Stomach (tissue), 9 donors: ENCODE measurements around the gene JUNB. TPM values are rescaled to one million over a fixed set of nuclear protein-coding genes. Genes with fewer than 3 reads are reported as not detected.

ENCODE experiments used
- DNase-seq, 2 donors: peaks; one replicate each; pipeline versions ENCODE4 v3.0.0 to v3.0.0-alpha.2; 2013 to 2019
- H3K27ac ChIP-seq, 5 donors: fragments of 200-600 bp in 4 of 5; sonication (generic) in 4 of 5; one replicate each; pipeline ENCODE4 v1.5.1; 2013 to 2019; ENCODE audit warnings: mild to moderate bottlenecking in 1 of 5, moderate library complexity in 1 of 5
- H3K27me3 ChIP-seq, 3 donors: fragments of 200-600 bp; sonication (generic); one replicate each; pipeline ENCODE4 v1.5.1; 2017 to 2019; ENCODE audit warnings: mixed run types in 1 of 3
- H3K36me3 ChIP-seq, 4 donors: fragments of 200-600 bp; sonication (generic); 1 replicate in 3 of 4; 2 replicates in 1 of 4; pipeline ENCODE4 v1.5.1; 2016 to 2019
- H3K4me1 ChIP-seq, 4 donors: fragments of 200-600 bp; sonication (generic); one replicate each; pipeline ENCODE4 v1.5.1; 2016 to 2019
- H3K4me3 ChIP-seq, 4 donors: fragments of 200-600 bp; sonication (generic) in 3 of 4; one replicate each; pipeline ENCODE4 v1.5.1; 2016 to 2019; ENCODE audit warnings: mild to moderate bottlenecking in 1 of 4
- H3K9me3 ChIP-seq, 4 donors: fragments of 200-600 bp; sonication (generic); one replicate each; pipeline ENCODE4 v1.5.1; 2016 to 2019
- EP300 ChIP-seq: sonication (generic); formaldehyde crosslinking; IDR thresholded peaks from one replicate; pipeline ENCODE4 v1.6.1; 2017; ENCODE audit warnings: antibody characterized with exemption
- POLR2A ChIP-seq, 4 donors: fragments of 450-650 bp; IDR thresholded peaks; one replicate each; pipeline ENCODE4 v1.6.1; 2016; ENCODE audit warnings: antibody characterized with exemption in 4 of 4, control low read depth in 2 of 4, mild to moderate bottlenecking in 1 of 4, moderate library complexity in 1 of 4
- POLR2AphosphoS5 ChIP-seq, 3 donors: sonication (generic); formaldehyde crosslinking; IDR thresholded peaks; one replicate each; pipeline ENCODE4 v1.6.1; 2016; ENCODE audit warnings: antibody characterized with exemption in 3 of 3
- WGBS, 5 donors: extraction: QIAGEN DNeasy Blood & Tissue Kit in 3 of 5; methylation state at CpG; one replicate each; pipeline versions ENCODE4 v1.1.5 to v1.1.7; 2013 to 2018; 5-methylcytosine and 5-hydroxymethylcytosine counted together
- intact Hi-C: fragments of 100-400 bp; cut with DNase I; formaldehyde crosslinking; loops from one replicate; pipeline ENCODE4 v1.15.1; 2023; ENCODE audit warnings: low total_unique reads
- polyA plus RNA-seq, 3 donors: library from polyadenylated mRNA; stranded (reverse); fragments of 200-250 nt; gene quantifications; one replicate each; pipeline ENCODE4 v1.2.3, GENCODE V29; 2013
- total RNA-seq, 5 donors: library from RNA; depleted of rRNA; stranded (reverse); fragments of >200 nt; gene quantifications; one replicate each; pipeline versions ENCODE4 v1.1.0 to v1.2.3, GENCODE V29; 2014 to 2016
- TF ChIP-seq, protein P1 (sequence below), 7 experiments: fragments of 450-650 bp in 4 of 7; fragments of 200-600 bp in 3 of 7; sonication (generic) in 3 of 7; IDR thresholded peaks; one replicate each; pipeline ENCODE4 v1.5.1; 2016 to 2019; ENCODE audit warnings: antibody characterized with exemption in 7 of 7, control low read depth in 2 of 7, mild to moderate bottlenecking in 1 of 7
- donor health status: healthy with polysubstance abuse.
- donor health status: Bipolar disorder and iron deficiency.
- donor health status: healthy.

JUNB gene
- total and polyA plus RNA-seq, 8 donors: 128 to 625 (median 205) TPM

DNA sequence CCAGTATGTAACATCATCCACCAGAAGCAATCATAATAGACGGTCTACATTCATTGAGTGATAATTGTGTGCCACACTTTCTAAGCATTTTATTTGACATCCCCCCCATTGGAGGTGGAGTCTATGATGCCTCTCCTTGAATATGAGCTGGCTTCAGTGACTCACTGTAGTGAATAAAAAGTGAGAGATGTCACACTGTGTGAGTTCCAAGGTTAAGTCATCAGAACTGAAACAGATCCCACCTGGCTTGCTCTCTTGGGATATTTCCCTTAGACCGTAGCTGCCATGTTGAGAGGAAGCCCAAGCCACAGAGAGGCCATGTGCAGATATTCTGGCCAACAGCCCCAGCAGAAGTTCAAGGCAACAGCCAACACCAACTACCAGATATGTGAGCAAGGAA is 30.5 kb downstream of the JUNB start:
- H3K27me3 ChIP-seq: peaks cover 0 to 41% (median 21%) of the 10 kb centered on the region in 3 donors
- H3K27ac ChIP-seq: no peak overlapping the region
- peaks cover 0 to 10% (median 8%) of the 10 kb centered on the region in 4 donors for H3K4me1 ChIP-seq
- DNase-seq: no peak
- WGBS, 5 donors: 82 to 90% (median 86%) methylated on average over 2 of the region's 2 CpGs
- intact Hi-C loops: no loop called here
- H3K9me3 ChIP-seq: peaks cover 0 to 9% (median 2%) of the 10 kb centered on the region in 4 donors
- TF ChIP-seq, protein P1, sequence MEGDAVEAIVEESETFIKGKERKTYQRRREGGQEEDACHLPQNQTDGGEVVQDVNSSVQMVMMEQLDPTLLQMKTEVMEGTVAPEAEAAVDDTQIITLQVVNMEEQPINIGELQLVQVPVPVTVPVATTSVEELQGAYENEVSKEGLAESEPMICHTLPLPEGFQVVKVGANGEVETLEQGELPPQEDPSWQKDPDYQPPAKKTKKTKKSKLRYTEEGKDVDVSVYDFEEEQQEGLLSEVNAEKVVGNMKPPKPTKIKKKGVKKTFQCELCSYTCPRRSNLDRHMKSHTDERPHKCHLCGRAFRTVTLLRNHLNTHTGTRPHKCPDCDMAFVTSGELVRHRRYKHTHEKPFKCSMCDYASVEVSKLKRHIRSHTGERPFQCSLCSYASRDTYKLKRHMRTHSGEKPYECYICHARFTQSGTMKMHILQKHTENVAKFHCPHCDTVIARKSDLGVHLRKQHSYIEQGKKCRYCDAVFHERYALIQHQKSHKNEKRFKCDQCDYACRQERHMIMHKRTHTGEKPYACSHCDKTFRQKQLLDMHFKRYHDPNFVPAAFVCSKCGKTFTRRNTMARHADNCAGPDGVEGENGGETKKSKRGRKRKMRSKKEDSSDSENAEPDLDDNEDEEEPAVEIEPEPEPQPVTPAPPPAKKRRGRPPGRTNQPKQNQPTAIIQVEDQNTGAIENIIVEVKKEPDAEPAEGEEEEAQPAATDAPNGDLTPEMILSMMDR (IDR thresholded peaks at IDR 0.05): no peak
- TF ChIP-seq POLR2A (IDR thresholded peaks at IDR 0.05) (no peak), EP300 (no peak), POLR2AphosphoS5 (IDR thresholded peaks at IDR 0.05) (no peak)
- H3K36me3 ChIP-seq: no peaks in the 10 kb centered on the region
- H3K4me3 ChIP-seq: no peak overlapping the region

DNA sequence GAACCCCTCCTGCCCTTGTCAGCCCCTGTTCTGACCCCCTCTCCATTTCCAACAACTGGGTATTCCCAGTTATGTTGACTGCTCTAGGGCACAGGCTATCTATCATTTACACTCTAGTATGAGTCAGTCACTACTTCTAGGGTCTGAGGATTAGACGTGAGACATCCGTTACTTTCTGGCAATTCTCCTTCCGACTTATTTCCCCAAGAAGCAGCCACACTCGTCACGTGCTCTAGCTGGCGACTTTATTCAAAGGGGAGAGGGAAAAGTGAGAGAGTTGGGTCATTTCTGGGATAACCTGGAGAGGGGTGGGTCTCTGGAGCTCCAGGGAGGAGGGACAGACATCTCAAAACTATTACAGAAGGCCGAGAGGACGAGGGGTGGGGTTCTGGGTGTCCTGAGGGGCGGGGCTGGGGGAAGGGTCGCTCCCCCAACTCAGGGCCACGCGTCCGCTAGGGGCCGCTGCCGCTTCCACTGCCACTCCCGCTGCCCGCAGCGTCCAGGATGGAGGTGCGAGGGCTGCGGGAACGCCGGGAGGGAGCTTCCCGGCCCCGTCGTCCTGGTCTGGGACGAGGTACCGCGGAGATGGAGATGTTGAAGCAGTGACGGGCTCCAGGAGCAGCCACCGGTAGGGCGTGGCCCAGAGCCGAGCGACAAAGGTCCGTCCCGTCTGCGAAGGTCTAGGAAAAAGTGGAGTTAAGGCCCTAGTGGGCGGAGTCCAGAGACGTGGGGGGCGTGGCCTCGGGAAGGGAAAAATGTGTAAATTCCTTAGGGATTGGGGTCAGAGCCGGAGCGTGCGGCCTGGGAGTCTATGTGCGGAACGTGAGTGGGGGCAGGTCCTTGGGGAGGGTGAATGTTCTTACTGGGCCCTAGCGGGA is 34.2 kb downstream of the JUNB start:
- peaks cover 0 to 20% (median 16%) of the 10 kb centered on the region in 4 donors for H3K4me1 ChIP-seq
- peak; percentile 30 to 63 for DNase-seq
- intact Hi-C loops: no loop called here
- H3K27ac ChIP-seq: no peak overlapping the region
- H3K36me3 ChIP-seq: no peaks in the 10 kb centered on the region
- peaks cover 0 to 9% (median 2%) of the 10 kb centered on the region in 4 donors for H3K9me3 ChIP-seq
- TF ChIP-seq, protein P1 (IDR thresholded peaks at IDR 0.05): peak in 2 of 7 experiments; percentile 28 to 29
- TF ChIP-seq POLR2AphosphoS5 (IDR thresholded peaks at IDR 0.05) (no peak), EP300 (no peak), POLR2A (IDR thresholded peaks at IDR 0.05) (no peak)
- peaks cover 0 to 78% (median 56%) of the 10 kb centered on the region in 3 donors for H3K27me3 ChIP-seq
- H3K4me3 ChIP-seq: peak overlapping the region in 1 of 4 donors; percentile 4
- WGBS, 5 donors: 5 to 7% (median 6%) methylated on average over 30 to 46 of the region's 46 CpGs

GRCh38 chr19:12828494-12828893 is 37.2 kb downstream of the JUNB start:
- TF ChIP-seq, protein P1 (IDR thresholded peaks at IDR 0.05): no peak
- TF ChIP-seq POLR2AphosphoS5 (IDR thresholded peaks at IDR 0.05) (no peak), EP300 (no peak), POLR2A (IDR thresholded peaks at IDR 0.05) (no peak)
- intact Hi-C loops: no loop called here
- Histone ChIP-seq H3K27ac (no peak overlapping the region), H3K4me3 (no peak overlapping the region), H3K27me3 (peaks cover 21 to 100% (median 81%) of the 10 kb centered on the region in 3 donors), H3K4me1 (peaks cover 3 to 34% (median 29%) of the 10 kb centered on the region in 4 donors), H3K36me3 (no peaks in the 10 kb centered on the region), H3K9me3 (no peaks in the 10 kb centered on the region)
- DNase-seq: peak; percentile 49 to 65
- WGBS, 5 donors: 5 to 7% (median 6%) methylated on average over 23 of the region's 23 CpGs

DNA sequence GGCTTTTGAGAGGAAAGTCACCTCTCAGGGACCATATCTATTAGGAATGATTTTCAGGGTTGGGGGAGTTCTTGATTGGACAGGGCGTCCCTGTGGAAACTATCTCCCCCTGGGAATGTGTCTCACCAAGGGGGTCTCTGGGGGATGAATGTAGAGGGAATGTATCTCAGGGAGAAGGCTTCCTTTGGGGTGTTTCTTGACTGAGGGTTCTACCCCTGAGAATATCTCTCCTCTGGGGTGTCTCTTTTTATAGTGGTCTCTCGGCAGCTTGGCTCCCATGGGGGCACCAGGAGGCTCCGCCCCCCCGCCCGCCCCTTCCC is 42.1 kb downstream of the JUNB start:
- no peak for DNase-seq
- peaks cover 17 to 52% (median 45%) of the 10 kb centered on the region in 4 donors for H3K4me1 ChIP-seq
- TF ChIP-seq POLR2A (IDR thresholded peaks at IDR 0.05) (no peak), EP300 (no peak), POLR2AphosphoS5 (IDR thresholded peaks at IDR 0.05) (no peak)
- TF ChIP-seq, protein P1 (IDR thresholded peaks at IDR 0.05): no peak
- intact Hi-C loops: no loop called here
- peak overlapping the region; percentile 45 to 65 (median 48) for H3K4me3 ChIP-seq
- 1 to 4% (median 3%) methylated on average over 2 to 5 of the region's 5 CpGs for WGBS, 5 donors
- H3K27me3 ChIP-seq: peaks cover 33 to 100% (median 93%) of the 10 kb centered on the region in 3 donors
- no peak overlapping the region for H3K27ac ChIP-seq
- H3K9me3 ChIP-seq: no peaks in the 10 kb centered on the region
- H3K36me3 ChIP-seq: no peaks in the 10 kb centered on the region
